DOHH2 (cell line): ENCODE results near the gene WFDC1.

Experiments used
- CTCF ChIP-seq: fragments of 200-600 bp; sonication (generic); IDR thresholded peaks from one replicate; pipeline ENCODE4 v1.5.1; 2014; ENCODE audit warnings: antibody characterized with exemption, mild to moderate bottlenecking, low read depth, low read length; ENCODE audit not compliant: poor library complexity, severe bottlenecking
- EZH2phosphoT487 ChIP-seq: fragments of 200-600 bp; sonication (generic); IDR thresholded peaks from 2 replicates; pipeline ENCODE4 v1.6.1; 2017; ENCODE audit warnings: borderline replicate concordance, mild to moderate bottlenecking, antibody characterized with exemption, low read length, moderate library complexity, mixed read lengths

GRCh38 chr16:84292011-84292410 lies 2.7 kb upstream of the WFDC1 start:
- no peak for TF ChIP-seq CTCF
- no peak for TF ChIP-seq EZH2phosphoT487
